ENCODE measurements around the gene UCN2. TPM values are rescaled to one million over a fixed set of nuclear protein-coding genes. Genes with fewer than 3 reads are reported as not detected.

The UCN2 gene
- polyA plus RNA-seq, 6 donors from 2014 or later, result not detected

DNA sequence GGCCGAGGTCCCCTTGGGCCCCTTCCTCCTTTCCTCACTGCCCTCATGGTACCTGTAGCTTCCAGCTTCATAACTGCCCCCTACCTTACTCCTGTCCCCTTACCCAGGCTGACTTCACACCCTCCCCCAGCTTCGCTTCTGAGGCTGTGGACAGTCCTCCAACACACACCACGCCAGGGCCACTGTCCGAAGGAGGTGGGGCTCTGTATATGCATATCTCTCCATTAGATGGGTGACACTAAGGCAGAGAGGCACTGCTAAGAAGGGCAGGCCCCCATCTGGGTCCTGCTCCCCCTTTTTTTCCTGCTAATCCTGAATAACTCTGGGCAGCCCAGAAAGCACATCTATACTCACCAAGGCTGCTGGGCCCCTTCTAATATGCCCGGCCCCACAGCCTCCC, 32.6 kb upstream of the UCN2 start:
- Mint-ChIP-seq H3K9me3 (no peaks in the 10 kb centered on the region), H3K27ac (peak overlapping the region in 4 of 6 donors; percentile 81 to 93 (median 89)), H3K4me1 (peaks cover 10 to 19% (median 13%) of the 10 kb centered on the region in 3 donors), H3K27me3 (peaks cover 11 to 45% (median 29%) of the 10 kb centered on the region in 3 donors), H3K36me3 (peaks cover 6 to 7% of the 10 kb centered on the region in 2 donors), H3K4me3 (peak overlapping the region in 1 of 8 donors; percentile 22)
- DNase-seq (no peak), ATAC-seq (ENCODE audit: low read depth in 2 of 2) (no peak)

DNA sequence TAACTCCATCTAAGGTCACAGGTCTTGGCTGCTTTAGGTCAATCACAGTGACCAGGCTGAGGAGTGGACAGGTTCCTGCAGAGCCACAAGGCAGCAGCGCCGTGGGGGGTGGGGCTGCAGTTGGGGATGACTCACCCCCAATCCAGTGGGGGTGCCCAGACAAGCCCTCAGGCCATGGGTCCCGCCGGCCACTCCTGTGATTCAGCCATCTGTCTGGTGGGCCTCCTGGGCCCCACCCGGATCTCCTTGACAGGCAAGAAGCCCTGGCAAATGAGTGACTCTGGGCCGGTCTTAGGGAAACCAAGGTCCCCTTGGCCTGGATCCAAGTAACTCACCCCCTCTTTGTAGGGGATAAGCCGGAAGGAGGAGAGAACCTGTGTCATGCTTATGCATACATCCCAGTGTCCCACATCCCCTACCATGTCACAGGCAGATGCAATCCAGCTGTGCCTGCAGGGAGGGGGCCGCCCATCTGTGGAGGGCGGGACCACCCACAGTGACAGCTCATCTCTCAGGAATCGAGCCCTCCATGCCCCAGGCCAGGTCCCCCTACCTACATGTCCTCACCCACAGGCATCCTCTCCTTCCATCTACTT, 32.0 kb upstream of the UCN2 start:
- Mint-ChIP-seq H3K27me3 (peaks cover 11 to 51% (median 35%) of the 10 kb centered on the region in 3 donors), H3K4me1 (peaks cover 10 to 19% (median 13%) of the 10 kb centered on the region in 3 donors), H3K36me3 (peaks cover 2 to 7% of the 10 kb centered on the region in 2 donors), H3K4me3 (peak overlapping the region in 4 of 8 donors; percentile 6 to 57 (median 26)), H3K27ac (peak overlapping the region in 4 of 6 donors; percentile 81 to 93 (median 89)), H3K9me3 (no peaks in the 10 kb centered on the region)
- peak; percentile 6 for DNase-seq
- ATAC-seq (ENCODE audit: low read depth in 2 of 2), result peak; percentile 15 to 17

DNA sequence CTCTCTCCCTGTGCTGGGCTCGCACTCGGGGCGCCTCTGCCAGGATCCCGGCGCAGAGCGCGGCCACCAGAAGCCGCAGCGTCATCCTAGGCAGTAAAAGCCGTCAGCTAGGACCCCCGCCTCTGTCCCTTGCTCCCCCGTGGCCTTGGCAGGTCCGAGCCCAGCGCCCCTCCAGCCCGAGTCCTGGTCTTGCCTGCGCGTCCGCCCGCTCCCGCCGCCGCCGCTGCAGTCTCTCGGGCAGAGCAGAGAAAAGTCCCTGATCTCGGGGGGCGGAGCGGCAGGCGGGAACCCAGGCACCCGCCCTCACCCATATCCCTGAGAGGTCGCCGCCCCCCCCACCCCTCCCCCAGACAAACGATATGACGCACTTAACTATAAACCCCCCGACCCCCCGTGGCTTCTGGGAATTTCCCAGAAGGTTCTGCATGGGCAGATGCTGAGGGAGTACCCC, 31.5 kb upstream of the UCN2 start, which contains the start of gene COL7A1:
Gene COL7A1 (minus strand): TSS at position 255 of the 451 bp plus-strand sequence. CDS start 170 bp downstream, at position 85.
- DNase-seq (peak; percentile 13), ATAC-seq (ENCODE audit: low read depth in 2 of 2) (peak; percentile 75 to 76)
- peaks cover 11 to 56% (median 40%) of the 10 kb centered on the region in 3 donors for H3K27me3 Mint-ChIP-seq
- H3K4me1 Mint-ChIP-seq, result peaks cover 10 to 19% (median 13%) of the 10 kb centered on the region in 3 donors
- peaks cover 0 to 7% of the 10 kb centered on the region in 2 donors for H3K36me3 Mint-ChIP-seq
- H3K9me3 Mint-ChIP-seq, result no peaks in the 10 kb centered on the region
- H3K27ac Mint-ChIP-seq, result peak within 1 kb of the TSS in 4 of 6 donors; percentile 81 to 93 (median 89)
- H3K4me3 Mint-ChIP-seq, result peak within 1 kb of the TSS in 6 of 8 donors; percentile 20 to 74 (median 62)

DNA sequence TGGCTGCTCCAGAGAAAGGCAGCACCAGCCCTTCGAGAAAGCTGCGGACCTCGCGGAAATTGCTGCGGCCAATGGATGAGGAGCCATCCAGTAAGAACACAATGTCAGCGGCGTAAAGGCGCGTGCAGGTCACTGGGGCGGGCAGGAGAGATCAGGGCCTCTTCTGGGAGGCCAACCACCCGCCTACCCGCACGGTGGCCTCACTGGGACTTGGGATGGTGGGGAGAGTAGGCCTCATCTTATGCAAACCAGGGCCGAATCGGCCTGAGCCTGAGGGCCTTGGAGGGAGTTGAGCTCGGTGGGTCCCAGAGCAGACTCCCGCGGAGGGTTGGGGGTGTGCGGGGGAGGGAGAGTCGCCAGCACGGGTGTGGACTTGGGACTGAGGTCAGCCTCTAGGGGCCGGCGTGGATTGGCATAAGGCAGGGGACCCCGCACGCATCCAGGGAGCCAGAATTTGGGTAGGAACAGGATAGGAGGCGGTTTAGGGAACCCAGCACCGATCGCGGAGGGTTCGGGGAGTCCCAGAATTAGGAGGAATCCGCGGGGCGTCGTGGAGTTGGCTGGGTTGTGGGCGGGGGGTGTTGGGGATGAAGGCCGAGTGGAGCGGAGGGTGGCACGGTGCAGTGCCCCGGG, 31.0 kb upstream of the UCN2 start:
- DNase-seq (no peak), ATAC-seq (ENCODE audit: low read depth in 2 of 2) (no peak)
- peak overlapping the region in 2 of 6 donors; percentile 67 to 68 for H3K27ac Mint-ChIP-seq
- H3K9me3 Mint-ChIP-seq, result no peaks in the 10 kb centered on the region
- peaks cover 11 to 62% (median 46%) of the 10 kb centered on the region in 3 donors for H3K27me3 Mint-ChIP-seq
- peaks cover 0 to 7% of the 10 kb centered on the region in 2 donors for H3K36me3 Mint-ChIP-seq
- peaks cover 10 to 19% (median 13%) of the 10 kb centered on the region in 3 donors for H3K4me1 Mint-ChIP-seq
- H3K4me3 Mint-ChIP-seq, result peak overlapping the region in 5 of 8 donors; percentile 20 to 74 (median 66)

DNA sequence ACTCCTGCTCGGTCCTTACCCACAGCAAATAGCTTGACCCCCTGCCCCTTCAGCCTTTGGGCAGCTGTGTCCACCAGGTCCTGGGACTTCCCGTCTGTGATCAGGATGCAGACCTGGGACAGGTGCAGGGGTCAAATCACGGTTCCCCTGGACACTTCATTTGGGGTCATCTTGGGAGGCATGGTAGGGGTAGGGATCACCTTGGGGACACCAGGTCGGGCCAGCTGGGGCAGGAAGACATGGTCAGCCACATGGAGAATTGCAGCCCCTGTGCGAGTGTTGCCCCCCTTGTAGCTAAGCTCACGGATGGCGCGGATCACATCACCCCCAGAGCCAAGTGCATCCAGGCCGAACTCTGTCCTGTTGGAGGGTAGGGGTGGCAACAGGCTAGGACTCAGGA, 29.8 kb upstream of the UCN2 start:
- no peak overlapping the region for H3K27ac Mint-ChIP-seq

DNA sequence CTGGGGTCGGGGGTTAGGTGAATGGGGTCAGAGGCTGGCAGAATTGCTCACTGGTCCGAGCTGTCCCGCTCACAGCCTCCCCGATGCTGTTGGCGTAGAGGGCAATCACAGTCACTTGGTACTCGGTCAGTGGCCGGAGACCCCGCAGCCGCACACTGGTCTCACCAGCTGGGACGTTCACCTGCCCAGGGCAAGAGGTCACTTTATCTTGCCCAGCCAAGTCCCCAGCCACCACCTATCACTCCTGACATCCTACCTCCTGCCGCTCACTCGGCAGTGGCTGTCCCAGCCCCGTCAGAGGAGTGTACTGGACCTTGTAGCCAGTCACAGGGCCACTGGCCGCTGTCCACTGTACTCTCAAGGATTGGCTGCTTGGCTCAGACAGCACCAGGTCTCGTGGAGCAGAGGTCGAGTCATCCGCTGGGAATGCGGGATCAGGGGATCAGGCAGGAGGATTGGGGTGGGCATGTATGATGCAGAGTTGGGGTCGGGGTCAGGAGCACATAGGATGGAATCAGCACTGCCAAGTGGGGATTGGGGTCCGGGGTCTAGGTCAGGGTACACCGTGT, 29.0 kb upstream of the UCN2 start:
- H3K27me3 Mint-ChIP-seq, result peaks cover 14 to 80% (median 65%) of the 10 kb centered on the region in 3 donors
- ATAC-seq (ENCODE audit: low read depth in 2 of 2), result no peak
- peaks cover 10 to 19% (median 13%) of the 10 kb centered on the region in 3 donors for H3K4me1 Mint-ChIP-seq

More for the DNA sequence above, 29.8 kb upstream of the UCN2 start:
- H3K4me1 Mint-ChIP-seq, result peaks cover 10 to 19% (median 13%) of the 10 kb centered on the region in 3 donors
- peak overlapping the region in 1 of 8 donors; percentile 67 for H3K4me3 Mint-ChIP-seq
- ATAC-seq (ENCODE audit: low read depth in 2 of 2) (no peak), DNase-seq (no peak)
- H3K27me3 Mint-ChIP-seq, result peaks cover 11 to 72% (median 58%) of the 10 kb centered on the region in 3 donors
- no peaks in the 10 kb centered on the region for H3K36me3 Mint-ChIP-seq
- no peaks in the 10 kb centered on the region for H3K9me3 Mint-ChIP-seq

DNA sequence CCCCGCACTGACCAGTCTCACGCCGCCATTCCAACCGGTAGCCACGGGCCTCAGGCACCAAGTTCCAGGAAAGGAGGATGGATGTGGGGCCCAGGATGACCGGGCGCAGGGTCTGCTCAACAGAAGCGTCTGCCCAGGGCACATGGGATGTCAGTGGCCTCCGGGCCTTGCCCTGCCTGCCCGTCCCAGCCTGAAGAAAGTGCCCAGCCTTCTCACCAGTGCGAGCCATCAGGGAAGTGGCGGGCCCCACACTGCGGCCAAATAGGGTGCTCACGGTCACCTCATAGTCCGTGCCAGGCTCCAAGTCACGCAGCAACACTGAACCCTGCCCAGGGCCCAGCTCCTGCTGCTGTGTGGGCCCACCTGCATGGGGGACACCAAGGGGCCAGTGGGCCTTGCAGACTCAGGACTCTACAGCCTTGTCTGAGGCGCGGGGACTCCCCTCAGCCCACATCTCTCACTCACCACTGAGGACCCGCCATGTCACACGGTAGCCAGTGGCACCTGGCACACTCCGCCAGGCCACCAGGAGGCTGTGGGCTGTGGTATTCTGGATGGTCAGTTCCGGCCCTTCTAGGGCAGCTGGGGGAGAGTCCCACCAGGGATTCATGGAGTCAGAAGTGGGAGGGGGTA, 28.4 kb upstream of the UCN2 start:
- H3K4me3 Mint-ChIP-seq, result no peak overlapping the region
- no peak overlapping the region for H3K27ac Mint-ChIP-seq
- H3K36me3 Mint-ChIP-seq, result no peaks in the 10 kb centered on the region
- DNase-seq (no peak), ATAC-seq (ENCODE audit: low read depth in 2 of 2) (no peak)
- peaks cover 14 to 86% (median 71%) of the 10 kb centered on the region in 3 donors for H3K27me3 Mint-ChIP-seq
- H3K9me3 Mint-ChIP-seq, result no peaks in the 10 kb centered on the region
- H3K4me1 Mint-ChIP-seq, result peaks cover 6 to 15% (median 13%) of the 10 kb centered on the region in 3 donors

More for the DNA sequence above, 29.0 kb upstream of the UCN2 start:
- Mint-ChIP-seq H3K4me3 (no peak overlapping the region), H3K36me3 (no peaks in the 10 kb centered on the region), H3K27ac (no peak overlapping the region), H3K9me3 (no peaks in the 10 kb centered on the region)
- no peak for DNase-seq

DNA sequence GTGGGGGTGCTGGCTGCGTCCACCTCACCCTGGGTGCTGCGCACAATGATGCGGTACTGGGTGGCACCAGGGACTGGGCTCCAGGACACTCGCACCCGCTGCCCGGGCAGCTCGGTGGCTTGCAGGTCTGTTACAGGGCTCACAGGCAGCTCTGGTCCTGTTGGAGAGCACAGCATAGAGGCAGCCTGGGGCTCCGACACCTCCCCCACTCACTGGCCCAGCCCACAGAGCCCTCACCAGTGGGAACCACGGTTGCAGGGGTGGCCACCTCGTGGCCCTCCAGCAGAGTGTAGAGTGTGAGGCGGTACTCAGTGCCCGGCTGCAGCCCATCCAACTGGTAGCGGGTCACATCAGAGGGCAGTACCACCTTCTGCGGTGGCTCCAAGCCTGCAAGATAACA, 27.9 kb upstream of the UCN2 start:
- Mint-ChIP-seq H3K27me3 (peaks cover 17 to 89% (median 77%) of the 10 kb centered on the region in 3 donors), H3K27ac (no peak overlapping the region), H3K4me1 (peaks cover 6 to 15% (median 13%) of the 10 kb centered on the region in 3 donors), H3K36me3 (no peaks in the 10 kb centered on the region), H3K4me3 (no peak overlapping the region), H3K9me3 (no peaks in the 10 kb centered on the region)
- ATAC-seq (ENCODE audit: low read depth in 2 of 2) (no peak), DNase-seq (no peak)

DNA sequence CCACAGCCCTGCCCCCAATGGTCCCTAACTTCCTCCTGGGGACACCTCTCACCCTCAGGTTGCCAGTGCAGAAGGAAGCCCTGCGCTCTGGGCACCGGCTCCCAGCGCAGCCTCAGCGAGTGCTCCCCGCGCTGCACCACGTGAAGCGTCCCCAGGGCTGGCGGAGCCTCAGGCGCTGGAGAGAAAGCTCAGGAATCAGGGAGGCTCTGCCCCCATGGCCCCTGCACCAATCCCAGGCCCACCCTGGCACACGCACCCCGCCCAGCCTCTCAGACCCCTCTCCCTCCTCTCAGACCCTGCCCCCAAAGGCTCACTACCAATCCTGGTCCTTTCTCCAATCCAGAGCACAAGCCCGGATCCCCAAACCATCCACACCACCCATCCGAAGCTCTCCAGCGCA, 24.6 kb upstream of the UCN2 start:
- no peak for DNase-seq
- Mint-ChIP-seq H3K27me3 (peaks cover 13 to 68% (median 63%) of the 10 kb centered on the region in 3 donors), H3K36me3 (no peaks in the 10 kb centered on the region), H3K4me3 (no peak overlapping the region), H3K4me1 (no peaks in the 10 kb centered on the region), H3K9me3 (no peaks in the 10 kb centered on the region), H3K27ac (peak overlapping the region in 1 of 6 donors; percentile 74)
- ATAC-seq (ENCODE audit: low read depth in 2 of 2), result no peak

DNA sequence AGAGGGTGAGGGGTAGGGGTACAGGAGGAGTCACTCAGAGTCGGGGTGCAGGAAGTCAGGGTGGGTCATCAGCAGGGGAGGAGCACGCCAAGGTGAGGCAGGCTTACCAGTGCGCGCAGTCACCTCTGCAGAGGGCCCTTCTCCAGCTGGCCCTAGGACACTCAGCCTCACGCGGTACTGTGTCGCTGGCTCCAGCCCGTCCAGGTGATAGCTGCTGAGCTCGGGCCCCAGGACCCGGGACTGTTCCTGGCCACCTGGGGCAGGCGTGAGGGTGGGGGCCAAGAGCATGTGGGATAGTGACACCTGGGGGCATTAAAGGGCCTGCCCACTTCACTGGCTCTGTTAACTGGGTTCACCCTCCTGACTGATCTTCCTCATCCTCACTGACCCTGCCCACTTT, 24.1 kb upstream of the UCN2 start:
- no peak overlapping the region for H3K4me3 Mint-ChIP-seq
- no peaks in the 10 kb centered on the region for H3K4me1 Mint-ChIP-seq
- no peak for DNase-seq
- no peaks in the 10 kb centered on the region for H3K36me3 Mint-ChIP-seq
- peak overlapping the region in 1 of 6 donors; percentile 36 for H3K27ac Mint-ChIP-seq
- H3K9me3 Mint-ChIP-seq, result no peaks in the 10 kb centered on the region
- H3K27me3 Mint-ChIP-seq, result peaks cover 9 to 62% (median 57%) of the 10 kb centered on the region in 3 donors
- ATAC-seq (ENCODE audit: low read depth in 2 of 2), result no peak

DNA sequence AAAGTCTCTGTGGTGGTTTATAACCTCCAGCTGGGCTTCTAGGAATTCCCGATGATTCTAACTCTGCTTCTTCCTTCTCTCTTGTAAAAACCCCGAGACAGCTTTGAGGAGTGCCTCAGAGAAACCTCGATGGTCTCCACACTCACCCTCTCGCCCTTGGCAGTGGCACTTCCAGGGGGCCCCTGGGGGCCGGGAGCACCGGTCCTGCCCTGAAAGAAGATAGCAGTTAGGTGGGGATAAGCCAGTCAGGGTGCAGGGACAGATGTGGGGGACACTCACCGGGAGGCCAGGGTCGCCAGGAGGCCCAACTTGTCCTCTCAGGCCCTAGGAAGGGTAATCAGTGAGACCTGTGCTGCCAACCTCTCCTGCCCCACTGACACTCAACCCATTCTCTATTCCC, 21.8 kb upstream of the UCN2 start:
- no peak for DNase-seq
- Mint-ChIP-seq H3K36me3 (no peaks in the 10 kb centered on the region), H3K27ac (no peak overlapping the region), H3K27me3 (peaks cover 8 to 44% (median 42%) of the 10 kb centered on the region in 3 donors), H3K4me3 (no peak overlapping the region), H3K4me1 (no peaks in the 10 kb centered on the region), H3K9me3 (no peaks in the 10 kb centered on the region)
- no peak for ATAC-seq (ENCODE audit: low read depth in 2 of 2)

DNA sequence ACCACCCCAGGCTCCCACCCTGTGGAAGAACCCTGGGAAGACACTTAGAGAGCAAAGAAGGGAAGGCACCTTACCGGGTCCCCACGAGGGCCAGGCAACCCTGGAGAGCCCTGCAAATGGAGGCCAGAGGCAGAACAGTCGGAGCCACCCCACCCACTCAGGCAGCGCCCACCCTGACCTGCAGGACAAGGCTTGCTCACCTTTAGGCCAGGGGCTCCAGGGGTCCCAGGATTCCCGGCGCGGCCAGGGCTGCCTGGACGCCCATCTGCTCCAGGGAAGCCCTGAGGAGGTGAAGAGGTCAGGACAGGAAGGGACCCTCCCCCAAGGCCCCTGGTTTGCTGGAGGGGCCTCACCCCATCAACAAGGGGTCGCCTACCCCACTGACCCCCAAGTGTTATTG, 21.3 kb upstream of the UCN2 start:
- H3K4me3 Mint-ChIP-seq, result no peak overlapping the region
- no peaks in the 10 kb centered on the region for H3K4me1 Mint-ChIP-seq
- no peaks in the 10 kb centered on the region for H3K9me3 Mint-ChIP-seq
- H3K27me3 Mint-ChIP-seq, result peaks cover 8 to 39% (median 36%) of the 10 kb centered on the region in 3 donors
- ATAC-seq (ENCODE audit: low read depth in 2 of 2), result no peak
- no peaks in the 10 kb centered on the region for H3K36me3 Mint-ChIP-seq
- no peak for DNase-seq
- peak overlapping the region in 1 of 6 donors; percentile 49 for H3K27ac Mint-ChIP-seq

Measured in naive B cell (primary cell).